ENCODE measurements around the gene DMWD.
"Not testable (repeated sequence)": the region's sequence is repeated elsewhere in the genome, so short reads cannot be mapped to it uniquely, and the experiment has no call there.

DMWD gene

DNA sequence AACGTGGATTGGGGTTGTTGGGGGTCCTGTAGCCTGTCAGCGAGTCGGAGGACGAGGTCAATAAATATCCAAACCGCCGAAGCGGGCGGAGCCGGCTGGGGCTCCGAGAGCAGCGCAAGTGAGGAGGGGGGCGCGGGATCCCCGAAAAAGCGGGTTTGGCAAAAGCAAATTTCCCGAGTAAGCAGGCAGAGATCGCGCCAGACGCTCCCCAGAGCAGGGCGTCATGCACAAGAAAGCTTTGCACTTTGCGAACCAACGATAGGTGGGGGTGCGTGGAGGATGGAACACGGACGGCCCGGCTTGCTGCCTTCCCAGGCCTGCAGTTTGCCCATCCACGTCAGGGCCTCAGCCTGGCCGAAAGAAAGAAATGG, 22.8 kb downstream of the DMWD start:
- peak; percentile 50 for DNase-seq

DNA sequence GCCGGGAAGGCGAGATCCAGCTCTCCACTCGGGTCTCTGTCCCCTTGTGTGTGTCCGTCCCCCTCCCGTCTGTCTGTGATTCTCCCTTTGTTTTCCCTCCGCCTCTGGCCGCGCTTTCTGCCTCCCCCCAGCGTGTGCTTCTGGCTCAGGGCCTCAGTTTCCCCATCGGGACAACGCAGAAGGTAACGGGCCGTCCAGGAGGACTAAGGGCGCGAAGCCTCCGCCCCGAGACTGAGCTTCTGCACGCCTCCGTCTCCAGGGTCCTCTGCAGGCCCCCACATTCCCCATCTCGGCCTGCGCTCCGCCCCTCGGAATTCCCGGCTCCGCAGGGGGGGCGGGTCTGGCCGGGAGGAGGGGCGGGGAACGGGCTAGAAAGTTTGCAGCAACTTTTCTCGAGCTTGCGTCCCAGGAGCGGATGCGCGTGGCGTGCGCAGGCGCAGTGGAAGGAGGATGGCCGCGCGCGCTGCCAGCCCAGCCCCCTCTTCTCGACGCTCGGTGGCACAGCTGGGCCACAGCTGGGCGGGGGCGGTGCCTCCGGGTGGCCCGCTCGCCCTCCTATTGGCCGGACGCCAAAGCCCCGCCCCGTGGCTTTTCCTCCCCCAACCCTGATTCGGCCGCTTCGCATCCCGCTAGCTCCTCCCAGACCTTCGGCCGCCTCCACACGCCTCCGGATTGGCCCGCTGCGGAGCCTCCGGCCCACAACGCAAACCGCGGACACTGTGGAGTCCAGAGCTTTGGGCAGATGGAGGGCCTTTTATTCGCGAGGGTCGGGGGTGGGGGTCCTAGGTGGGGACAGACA, 23.5 kb downstream of the DMWD start, which contains the start of gene SIX5:
Gene SIX5, minus strand, starts transcription at position 269 of the 799 bp plus-strand sequence. CDS start 408 bp downstream, outside the sequence.
- DNase-seq, result peak; percentile 94

DNA sequence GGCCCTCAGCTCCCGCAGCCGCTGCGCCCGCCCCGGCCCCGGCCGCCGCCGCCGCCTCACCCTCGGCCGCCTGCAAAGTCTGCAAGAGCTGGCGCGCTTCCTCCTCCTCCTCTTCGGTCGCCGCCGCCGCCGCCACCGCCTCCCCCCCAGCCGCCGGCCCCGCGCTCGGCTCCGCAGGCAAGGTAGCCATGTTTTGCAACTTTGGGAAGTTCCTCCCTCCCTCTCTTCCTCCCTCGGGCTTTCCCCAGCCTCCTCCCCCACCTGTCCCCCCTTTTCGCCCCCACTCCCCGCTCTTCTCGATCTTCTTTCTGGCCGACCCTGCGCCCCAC, 24.0 kb downstream of the DMWD start:
- DNase-seq, result no peak

GRCh38 chr19:45767881-45768654, 24.6 kb downstream of the DMWD start:
- DNase-seq, result peak; percentile 11

DNA sequence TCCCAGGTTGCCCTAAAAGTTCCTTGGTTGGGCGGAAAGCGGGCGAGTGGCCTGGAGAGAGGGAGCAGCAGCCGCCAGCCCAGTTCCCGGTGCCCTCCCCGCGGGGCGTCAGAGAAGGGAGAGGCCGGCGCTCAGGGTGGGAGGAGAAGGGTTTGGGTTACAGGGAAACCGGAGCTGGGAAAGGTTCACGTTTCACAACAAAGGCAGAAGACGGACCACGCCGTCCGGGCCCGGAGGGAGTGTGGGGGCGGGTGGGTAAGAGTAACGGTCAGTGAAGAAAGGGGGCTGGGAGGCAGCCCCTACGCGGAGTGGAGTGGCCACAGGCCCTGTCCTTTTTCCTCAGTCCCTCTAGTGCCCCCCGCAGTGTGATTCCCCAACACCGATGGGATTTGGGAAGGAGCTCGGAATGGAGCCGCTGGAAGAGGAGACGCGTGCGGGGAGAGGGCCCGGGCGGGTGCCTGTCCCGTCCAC, 25.2 kb downstream of the DMWD start:
- DNase-seq, result no peak

DNA sequence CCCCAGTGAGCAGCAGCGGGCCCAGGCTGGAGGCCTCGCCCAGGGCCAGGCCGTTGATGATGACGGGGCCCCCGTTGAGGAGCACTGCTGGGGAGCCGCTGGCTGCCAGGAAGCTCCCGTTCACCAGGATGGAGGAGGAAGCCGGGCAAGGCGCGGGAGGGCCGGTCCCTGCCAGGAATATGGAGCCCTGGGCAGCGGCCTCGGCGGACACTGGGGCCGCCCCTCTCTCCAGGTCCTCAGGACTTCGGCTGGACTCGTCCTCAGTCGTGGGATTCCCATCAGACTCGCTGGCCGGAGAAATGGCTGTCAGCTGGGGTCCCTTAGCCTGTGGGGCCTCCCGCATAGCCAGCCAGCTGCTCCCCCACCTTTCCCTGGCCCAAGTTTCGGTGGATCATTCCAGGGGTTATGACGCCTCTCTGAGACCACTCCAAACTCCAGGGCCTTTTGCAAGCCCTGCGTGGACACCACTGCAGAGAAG, 25.7 kb downstream of the DMWD start:
- no peak for DNase-seq

- DNase-seq, result no peak
Observed at GRCh38 chr19:45766296-45766868, 26.3 kb downstream of the DMWD start.

GRCh38 chr19:45765702-45766295, 26.8 kb downstream of the DMWD start:
- DNase-seq, result no peak

DNA sequence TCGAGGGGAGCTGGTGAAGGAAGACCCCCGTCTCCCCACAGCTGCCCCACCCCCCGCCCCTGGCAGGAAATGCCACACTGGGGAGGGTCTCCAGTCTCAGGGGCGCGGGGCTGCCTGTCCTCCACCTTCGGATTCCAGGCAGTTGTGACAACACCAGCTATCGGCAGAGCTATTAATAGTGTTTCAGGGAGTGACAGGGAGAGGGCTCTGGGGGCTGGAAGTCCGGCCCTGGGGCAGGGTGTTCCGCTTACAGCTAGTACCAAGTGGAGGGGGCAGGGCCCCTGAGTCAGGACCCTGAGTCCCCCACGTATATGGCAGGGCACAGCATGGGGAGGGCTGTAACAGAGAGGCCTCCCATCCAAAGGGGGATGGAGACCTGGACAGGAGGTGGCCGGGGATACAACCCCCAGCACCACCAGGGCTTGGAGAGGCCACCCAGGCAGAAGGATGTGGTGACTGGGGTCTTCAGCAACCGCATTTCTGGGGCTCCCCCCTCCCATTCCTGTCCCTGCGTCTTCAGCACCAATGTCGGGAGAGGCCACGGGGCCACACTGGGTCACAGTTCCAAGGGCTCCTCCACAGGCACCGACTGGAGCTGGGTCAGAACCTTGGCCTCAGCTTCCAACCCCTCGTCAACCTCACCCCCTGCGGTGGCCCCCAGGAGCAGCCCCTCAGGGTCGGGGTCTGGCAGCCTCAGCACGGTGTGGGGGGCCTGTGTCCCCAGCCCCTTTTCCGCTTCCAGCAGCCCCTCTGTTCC, 27.5 kb downstream of the DMWD start:
- DNase-seq, result no peak

GRCh38 chr19:45764475-45764874, 28.2 kb downstream of the DMWD start:
- no peak for DNase-seq

DNA sequence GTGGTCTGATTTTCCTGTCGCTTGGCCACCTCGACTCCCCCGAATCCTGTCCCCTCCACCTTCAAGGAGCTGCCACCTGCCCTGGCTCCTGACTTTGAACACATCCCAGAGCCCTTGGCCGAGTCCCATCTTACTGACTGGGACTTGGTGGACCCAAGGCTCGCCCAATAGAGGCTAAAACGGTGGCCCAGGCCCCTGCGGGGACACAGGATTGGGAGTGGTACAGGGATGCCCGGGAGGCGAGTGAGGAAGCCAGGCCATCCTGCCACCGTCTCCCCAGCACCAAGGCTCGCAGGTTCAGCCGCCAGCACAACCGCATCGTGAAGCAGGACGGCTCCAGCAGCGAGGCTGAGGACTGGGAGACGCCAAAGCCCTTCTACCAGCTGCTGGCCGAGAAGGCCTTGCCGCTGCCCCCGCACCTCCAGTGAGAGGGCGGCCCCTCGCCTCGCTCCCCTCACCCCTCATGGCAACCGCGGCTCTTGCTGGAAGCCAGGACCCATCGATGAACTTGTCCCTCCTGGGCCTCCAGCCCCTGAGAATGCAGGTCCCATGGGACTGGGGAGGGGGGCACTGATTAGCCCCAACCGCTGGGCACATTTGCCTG, 28.9 kb downstream of the DMWD start:
- DNase-seq, result no peak

- DNase-seq, result no peak
Observed at GRCh38 chr19:45762870-45763631, 29.6 kb downstream of the DMWD start.

DNA sequence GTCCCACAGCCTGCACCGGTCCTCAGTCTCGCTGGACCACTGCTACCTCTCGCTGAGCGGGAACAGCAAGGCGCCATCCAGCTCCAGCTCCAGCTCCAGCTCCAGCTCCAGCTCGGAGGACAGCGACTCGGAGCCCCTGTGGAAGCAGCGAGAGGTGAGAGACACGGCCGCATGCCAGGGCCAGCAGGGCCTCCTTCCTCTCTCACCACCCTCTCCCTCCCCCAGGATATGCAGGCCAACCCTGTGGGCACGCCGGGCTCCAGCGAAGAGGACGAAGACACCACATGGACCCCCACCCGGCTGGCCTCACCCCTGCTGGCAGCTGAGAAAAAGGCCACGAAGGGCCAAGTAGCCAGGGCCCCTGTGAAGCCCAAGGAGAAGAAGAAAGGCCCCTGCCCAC, 30.9 kb downstream of the DMWD start:
- no peak for DNase-seq

DNA sequence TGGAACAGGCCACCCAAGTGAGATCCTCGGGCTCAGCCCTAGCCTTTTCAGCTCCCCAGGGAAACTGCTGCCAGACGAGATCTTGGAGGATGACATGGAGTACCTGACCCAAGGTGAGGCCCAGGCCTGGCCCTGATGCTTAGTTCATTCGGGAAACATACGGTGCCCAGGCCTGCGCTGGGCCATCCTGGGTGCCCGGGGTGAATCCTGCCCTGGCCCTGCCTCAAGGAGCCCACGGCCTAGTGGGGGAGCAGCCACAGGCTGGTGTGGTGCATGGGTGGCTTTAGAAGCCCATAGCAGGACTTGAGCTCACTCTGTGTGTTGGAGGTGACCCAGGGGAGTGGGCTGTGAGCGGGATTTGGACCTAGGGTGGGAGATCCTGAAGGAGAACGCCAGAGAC, 33.7 kb downstream of the DMWD start:
- DNase-seq, result no peak

DNA sequence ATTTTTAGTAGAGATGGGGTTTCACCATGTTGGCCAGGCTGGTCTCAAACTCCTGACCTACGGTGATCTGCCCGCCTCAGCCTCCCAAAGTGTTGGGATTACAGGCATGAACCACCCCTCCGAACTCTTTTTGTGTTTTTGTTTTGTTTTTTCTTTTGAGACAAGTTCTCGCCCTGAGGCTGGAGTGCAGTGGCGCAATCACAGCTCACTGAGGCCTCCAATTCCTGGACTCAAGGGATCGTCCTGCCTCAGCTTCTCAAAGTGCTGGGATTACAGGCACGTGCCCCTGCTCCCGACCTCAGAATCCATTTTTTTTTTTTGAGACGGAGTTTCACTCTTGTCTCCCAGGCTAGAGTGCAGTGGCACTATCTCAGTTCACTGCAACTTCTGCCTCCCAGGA, 35.0 kb downstream of the DMWD start:
- no peak for DNase-seq

GRCh38 chr19:45754323-45754722, 38.3 kb downstream of the DMWD start:
- DNase-seq, result no peak

DNA sequence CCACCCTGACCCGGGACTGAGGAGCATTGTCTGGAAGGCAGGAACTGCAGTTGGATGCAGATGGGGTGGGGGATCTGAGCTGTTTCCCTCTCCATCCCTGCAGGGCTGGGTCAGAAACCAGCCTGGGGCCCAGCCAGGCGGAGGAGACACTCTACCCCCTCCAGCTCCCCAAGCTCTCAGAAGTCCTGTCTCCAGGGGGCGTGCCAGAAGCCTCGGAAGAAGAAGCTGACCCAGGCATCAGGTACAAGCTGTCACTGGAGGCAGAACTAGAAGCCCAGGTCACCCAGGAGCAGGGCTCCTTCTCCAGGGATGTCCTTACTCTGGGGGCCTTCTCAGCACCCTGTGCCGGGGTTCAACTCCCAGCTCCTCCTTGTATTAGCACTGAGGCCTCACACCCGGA, 39.1 kb downstream of the DMWD start:
- DNase-seq, result no peak

- DNase-seq, result no peak
Observed at GRCh38 chr19:45752639-45753038, 40.0 kb downstream of the DMWD start.

DNA sequence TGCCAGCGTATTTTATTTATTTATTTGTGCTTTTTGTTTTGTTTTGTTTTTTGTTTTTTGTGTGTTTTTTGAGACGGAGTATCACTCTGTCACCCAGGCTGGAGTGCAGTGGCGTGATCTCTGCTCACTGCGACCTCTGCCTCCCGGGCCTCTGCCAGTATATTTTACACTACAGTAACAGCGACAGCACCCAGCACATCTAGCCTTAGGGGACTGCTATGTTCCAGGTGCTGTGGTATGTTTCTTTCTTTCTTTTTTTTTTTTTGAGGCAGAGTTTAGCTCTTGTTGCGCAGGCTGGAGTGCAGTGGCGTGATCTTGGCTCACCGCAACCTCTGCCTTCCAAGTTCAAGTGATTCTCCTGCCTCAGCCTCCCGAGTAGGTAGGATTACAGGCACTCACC, 41.2 kb downstream of the DMWD start:
- not testable (repeated sequence) for DNase-seq

DNA sequence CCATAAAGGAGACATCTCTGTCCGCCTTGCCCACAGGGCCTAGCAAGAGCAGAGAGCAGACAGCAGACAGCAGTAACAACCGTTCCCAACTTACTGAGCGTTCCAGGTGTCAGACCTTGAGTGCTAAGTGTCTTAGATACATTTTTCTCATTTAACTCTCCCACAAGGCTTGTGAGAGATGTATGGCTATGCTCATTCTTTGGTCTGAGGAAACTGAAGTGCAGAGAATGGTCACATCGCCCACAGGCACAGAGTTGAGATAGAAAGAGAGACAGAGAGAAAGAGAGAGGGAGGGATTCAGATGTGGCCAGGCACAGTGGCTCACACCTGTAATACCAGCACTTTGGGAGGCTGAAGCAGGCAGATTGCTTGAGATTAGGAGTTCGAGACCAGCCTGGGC, 45.1 kb downstream of the DMWD start:
- no peak for DNase-seq

DNA sequence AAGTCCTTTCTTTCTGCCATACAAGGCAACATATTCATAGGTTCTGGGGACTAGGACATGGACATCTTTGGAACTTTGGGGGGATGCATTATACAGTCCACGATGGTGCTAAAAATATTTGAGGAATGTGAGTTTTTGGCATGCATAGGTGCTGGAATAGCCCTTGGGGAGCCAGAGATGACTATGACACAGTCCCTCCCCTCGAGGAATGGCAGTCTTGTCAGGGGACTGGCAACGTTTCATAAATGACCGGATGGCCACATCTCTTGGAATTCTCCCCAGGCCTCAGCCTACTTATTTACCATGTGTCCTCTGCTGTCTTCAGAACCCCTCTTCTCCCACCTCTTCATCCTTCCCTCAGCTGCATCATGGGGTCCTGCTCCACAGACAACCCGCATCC, 45.8 kb downstream of the DMWD start:
- DNase-seq, result no peak

Data from NCI-H446 treated with DMSO at 0.1 percent for 48 hours (cell line).